ENCODE measurements around the gene QSOX1. TPM values are rescaled to one million over a fixed set of nuclear protein-coding genes. Genes with fewer than 3 reads are reported as not detected.

Gene QSOX1
- total RNA-seq, 4 donors from 2014 or later, result 104 to 138 (median 107) TPM

- Histone ChIP-seq H3K4me3 (peak overlapping the region in 2 of 4 donors; percentile 58 to 65), H3K4me1 (peaks cover 60 to 81% (median 72%) of the 10 kb centered on the region in 4 donors), H3K27me3 (peaks cover 15 to 100% (median 87%) of the 10 kb centered on the region in 4 donors), H3K9me3 (no peaks in the 10 kb centered on the region), H3K36me3 (no peaks in the 10 kb centered on the region), H3K27ac (replicated peaks in 1 of 4) (no peak overlapping the region)
- TF ChIP-seq EP300 (IDR thresholded peaks at IDR 0.05) (no peak), CTCF (IDR thresholded peaks at IDR 0.05) (no peak), POLR2AphosphoS5 (IDR thresholded peaks at IDR 0.05) (no peak)
- DNase-seq (ENCODE audit: extremely low spot score), result no peak
- intact Hi-C loops (cut with DNase I), result no loop called here
- WGBS, result 6% methylated on average over 12 of the region's 14 CpGs
These were observed 77.3 kb downstream of the QSOX1 start for GRCh38 chr1:180231936-180232335.

GRCh38 chr1:180232521-180233043, 77.9 kb downstream of the QSOX1 start:
- WGBS, result 12% methylated on average over 3 of the region's 11 CpGs
- H3K4me1 ChIP-seq, result peaks cover 60 to 81% (median 72%) of the 10 kb centered on the region in 4 donors

GRCh38 chr1:180233191-180234011, 78.7 kb downstream of the QSOX1 start:
- H3K4me1 ChIP-seq, result peaks cover 60 to 81% (median 71%) of the 10 kb centered on the region in 4 donors
- H3K9me3 ChIP-seq, result no peaks in the 10 kb centered on the region
- no peak overlapping the region for H3K27ac ChIP-seq (replicated peaks in 1 of 4)
- intact Hi-C loops (cut with DNase I), result no loop called here
- DNase-seq (ENCODE audit: extremely low spot score), result no peak
- 2% methylated on average over 36 of the region's 71 CpGs for WGBS
- TF ChIP-seq EP300 (IDR thresholded peaks at IDR 0.05) (no peak), POLR2AphosphoS5 (IDR thresholded peaks at IDR 0.05) (no peak), POLR2A (IDR thresholded peaks at IDR 0.05; ENCODE audit: low read depth) (no peak), CTCF (IDR thresholded peaks at IDR 0.05) (no peak)
- H3K27me3 ChIP-seq, result peaks cover 15 to 100% (median 87%) of the 10 kb centered on the region in 4 donors
- H3K36me3 ChIP-seq, result no peaks in the 10 kb centered on the region
- H3K4me3 ChIP-seq, result peak overlapping the region in 2 of 4 donors; percentile 7 to 12

More at GRCh38 chr1:180232521-180233043, 77.9 kb downstream of the QSOX1 start:
- TF ChIP-seq EP300 (IDR thresholded peaks at IDR 0.05) (no peak), CTCF (IDR thresholded peaks at IDR 0.05) (no peak), POLR2A (IDR thresholded peaks at IDR 0.05; ENCODE audit: low read depth) (no peak), POLR2AphosphoS5 (IDR thresholded peaks at IDR 0.05) (no peak)
- no peaks in the 10 kb centered on the region for H3K9me3 ChIP-seq
- H3K27ac ChIP-seq (replicated peaks in 1 of 4), result no peak overlapping the region
- no peak overlapping the region for H3K4me3 ChIP-seq
- H3K36me3 ChIP-seq, result no peaks in the 10 kb centered on the region
- no peak for DNase-seq (ENCODE audit: extremely low spot score)
- peaks cover 15 to 100% (median 88%) of the 10 kb centered on the region in 4 donors for H3K27me3 ChIP-seq
- intact Hi-C loops (cut with DNase I), result no loop called here

GRCh38 chr1:180234369-180235076, 79.9 kb downstream of the QSOX1 start:
- peak overlapping the region; percentile 10 to 34 (median 28) for H3K4me3 ChIP-seq
- no peaks in the 10 kb centered on the region for H3K9me3 ChIP-seq
- TF ChIP-seq EP300 (IDR thresholded peaks at IDR 0.05) (no peak), CTCF (IDR thresholded peaks at IDR 0.05) (no peak), POLR2A (IDR thresholded peaks at IDR 0.05; ENCODE audit: low read depth) (no peak), POLR2AphosphoS5 (IDR thresholded peaks at IDR 0.05) (no peak)
- H3K36me3 ChIP-seq, result no peaks in the 10 kb centered on the region
- intact Hi-C loops (cut with DNase I), result no loop called here
- 3% methylated on average over 32 of the region's 51 CpGs for WGBS
- no peak overlapping the region for H3K27ac ChIP-seq (replicated peaks in 1 of 4)
- no peak for DNase-seq (ENCODE audit: extremely low spot score)
- H3K4me1 ChIP-seq, result peaks cover 50 to 71% (median 60%) of the 10 kb centered on the region in 4 donors
- peaks cover 10 to 100% (median 87%) of the 10 kb centered on the region in 4 donors for H3K27me3 ChIP-seq

Measured in esophagus muscularis mucosa (tissue), 4 donors.